ENCODE results near the gene PSMB4.

DNA sequence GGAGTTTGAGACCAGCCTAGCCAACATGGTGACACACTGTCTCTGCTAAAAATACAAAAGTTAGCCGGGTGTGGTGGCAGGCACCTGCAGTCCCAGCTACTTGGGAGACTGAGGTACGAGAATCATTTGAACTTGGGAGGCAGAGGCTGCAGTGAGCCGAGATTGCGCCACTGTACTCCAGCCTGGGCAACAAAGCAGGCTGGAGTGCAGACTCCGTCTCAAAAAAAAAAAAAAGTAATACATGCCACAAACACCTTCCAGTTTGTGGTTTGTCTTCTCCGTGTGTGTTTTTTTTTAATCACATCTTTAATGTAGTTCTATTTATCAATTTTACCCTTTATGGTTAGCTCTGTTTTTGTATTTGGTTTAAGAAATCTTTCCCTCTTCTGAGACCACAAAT, 37.6 kb downstream of the PSMB4 start:
- TF ChIP-seq, protein P1, sequence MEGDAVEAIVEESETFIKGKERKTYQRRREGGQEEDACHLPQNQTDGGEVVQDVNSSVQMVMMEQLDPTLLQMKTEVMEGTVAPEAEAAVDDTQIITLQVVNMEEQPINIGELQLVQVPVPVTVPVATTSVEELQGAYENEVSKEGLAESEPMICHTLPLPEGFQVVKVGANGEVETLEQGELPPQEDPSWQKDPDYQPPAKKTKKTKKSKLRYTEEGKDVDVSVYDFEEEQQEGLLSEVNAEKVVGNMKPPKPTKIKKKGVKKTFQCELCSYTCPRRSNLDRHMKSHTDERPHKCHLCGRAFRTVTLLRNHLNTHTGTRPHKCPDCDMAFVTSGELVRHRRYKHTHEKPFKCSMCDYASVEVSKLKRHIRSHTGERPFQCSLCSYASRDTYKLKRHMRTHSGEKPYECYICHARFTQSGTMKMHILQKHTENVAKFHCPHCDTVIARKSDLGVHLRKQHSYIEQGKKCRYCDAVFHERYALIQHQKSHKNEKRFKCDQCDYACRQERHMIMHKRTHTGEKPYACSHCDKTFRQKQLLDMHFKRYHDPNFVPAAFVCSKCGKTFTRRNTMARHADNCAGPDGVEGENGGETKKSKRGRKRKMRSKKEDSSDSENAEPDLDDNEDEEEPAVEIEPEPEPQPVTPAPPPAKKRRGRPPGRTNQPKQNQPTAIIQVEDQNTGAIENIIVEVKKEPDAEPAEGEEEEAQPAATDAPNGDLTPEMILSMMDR (IDR thresholded peaks at IDR 0.05) = no peak
- no peak for TF ChIP-seq ZFX (IDR thresholded peaks at IDR 0.05; ENCODE audit: borderline replicate concordance)
